K562 (cell line): ENCODE data around the gene RBM17. TPM values are rescaled to one million over a fixed set of nuclear protein-coding genes. Genes with fewer than 3 reads are reported as not detected.

ENCODE experiments used
- ATAC-seq: fragments of 200-7000 bp; cut with Tn5 transposase; 3 replicates; pipeline ENCODE4 v1.9.1; 2020; ENCODE audit warnings: moderate library complexity
- BruUV-seq: library from RNA; stranded (reverse); fragments of 400-500 nt; replicated peaks from 2 replicates; lab custom pipeline; 2021; lab: Mats Ljungman, UMichigan
- CTCF ChIA-PET: fragments of 300-600 bp; formaldehyde crosslinking; extraction: SDS; loops from one replicate; lab custom pipeline; 2021; ENCODE audit warnings: low intra/inter-chr PET ratio; lab: Yijun Ruan, JAX
- POLR2A ChIA-PET: fragments of 300-600, 350-650 bp; sonication (Branson Sonifier 250); formaldehyde crosslinking; extraction: SDS; loops from one replicate; lab custom pipeline; 2021; ENCODE audit warnings: antibody characterized with exemption, inconsistent platforms; lab: Yijun Ruan, JAX
- DNase-seq, 4 experiments: peaks; one replicate each; pipeline versions ENCODE4 v3.0.0 to v3.0.0-alpha.2; 2011 to 2018; ENCODE audit warnings: low spot score in 3 of 4, mixed read lengths in 3 of 4; ENCODE audit errors: extremely low read depth in 1 of 4
- FAIRE-seq: peaks from 2 replicates; lab custom pipeline; 2011; peaks lifted over from hg19 to GRCh38; lab: Jason Lieb, UNC
- H2AFZ ChIP-seq: 2 replicates; pipeline ENCODE4 v1.6.0; 2011; ENCODE audit warnings: low read depth, low read length, control low read depth, inconsistent platforms
- H3K27ac ChIP-seq: fragments of 200-600 bp; 3 replicates; pipeline ENCODE4 v1.8.0; 2011; ENCODE audit warnings: low read depth, mild to moderate bottlenecking, control low read depth, inconsistent platforms, low read length, moderate library complexity, mixed read lengths; ENCODE audit errors: extremely low read depth
- H3K27me3 ChIP-seq, 2 experiments: fragments of 300-600 bp in 1 of 2; 2 replicates in 1 of 2; 3 replicates in 1 of 2; pipeline versions ENCODE4 v1.6.0 to v1.8.0; 2011; ENCODE audit warnings: inconsistent platforms in 2 of 2, low read length in 2 of 2, mild to moderate bottlenecking in 1 of 2, mixed read lengths in 1 of 2, moderate library complexity in 1 of 2; ENCODE audit not compliant: control insufficient read depth in 2 of 2, insufficient read depth in 2 of 2
- H3K36me3 ChIP-seq: fragments of 300-600 bp; 3 replicates; pipeline ENCODE4 v1.8.0; 2011; ENCODE audit warnings: mild to moderate bottlenecking, low read length, inconsistent platforms; ENCODE audit not compliant: control insufficient read depth, insufficient read depth
- H3K4me1 ChIP-seq, 2 experiments: fragments of 200-600 bp in 1 of 2; replicated peaks in 1 of 2; 2 replicates in 1 of 2; 3 replicates in 1 of 2; pipeline versions ENCODE4 v1.5.1 to v1.8.0; 2011; ENCODE audit warnings: inconsistent platforms in 2 of 2, low read length in 2 of 2, mild to moderate bottlenecking in 1 of 2, mixed read lengths in 1 of 2, moderate library complexity in 1 of 2; ENCODE audit not compliant: control insufficient read depth in 2 of 2, insufficient read depth in 2 of 2
- H3K4me2 ChIP-seq: 2 replicates; pipeline ENCODE4 v1.6.1; 2011; ENCODE audit warnings: low read length, control low read depth, inconsistent platforms, mixed read lengths; ENCODE audit not compliant: insufficient read depth
- H3K4me3 ChIP-seq: fragments of 200-600 bp; sonication (generic), shearing (Covaris generic); 2 replicates; pipeline ENCODE4 v1.5.1; 2016; ENCODE audit warnings: control low read depth, inconsistent platforms
- H3K79me2 ChIP-seq: fragments of 200-600 bp; 3 replicates; pipeline ENCODE4 v1.8.0; 2011; ENCODE audit warnings: low read length, inconsistent platforms; ENCODE audit not compliant: control insufficient read depth, insufficient read depth
- H3K9ac ChIP-seq, 2 experiments: 2 replicates each; pipeline versions ENCODE4 v1.6.0 to v1.6.1; 2011; ENCODE audit warnings: low read depth in 2 of 2, low read length in 2 of 2, control low read depth in 1 of 2, inconsistent platforms in 1 of 2, mild to moderate bottlenecking in 1 of 2, mixed read lengths in 1 of 2; ENCODE audit not compliant: insufficient read depth in 1 of 2
- H3K9me1 ChIP-seq: one replicate; pipeline ENCODE4 v1.6.0; 2011; ENCODE audit warnings: inconsistent platforms, mild to moderate bottlenecking, low read length, moderate library complexity; ENCODE audit not compliant: control insufficient read depth, insufficient read depth
- H3K9me3 ChIP-seq: replicated peaks from 2 replicates; pipeline ENCODE4 v1.5.1; 2011; ENCODE audit warnings: low read depth, low read length, inconsistent platforms; ENCODE audit not compliant: control insufficient read depth, insufficient read depth
- H4K20me1 ChIP-seq: replicated peaks from 2 replicates; pipeline ENCODE4 v1.6.1; 2011; ENCODE audit warnings: low read length, inconsistent platforms, mixed read lengths; ENCODE audit not compliant: control insufficient read depth, insufficient read depth
- E2F8 ChIP-seq: fragments of 450-650 bp; IDR thresholded peaks from 2 replicates; pipeline ENCODE4 v1.7.1; 2018; ENCODE audit warnings: mild to moderate bottlenecking, low read depth; ENCODE audit not compliant: partially characterized antibody
- IRF2 ChIP-seq: sonication (generic); formaldehyde crosslinking; IDR thresholded peaks from 2 replicates; pipeline ENCODE4 v1.8.1; 2022; ENCODE audit warnings: mild to moderate bottlenecking, missing genetic modification reagents
- LEF1 ChIP-seq: fragments of 450-650 bp; IDR thresholded peaks from 2 replicates; pipeline ENCODE4 v1.6.1; 2016; ENCODE audit warnings: mild to moderate bottlenecking
- MEF2A ChIP-seq: IDR thresholded peaks from 2 replicates; pipeline ENCODE4 v1.6.1; 2011; ENCODE audit warnings: low read depth, mild to moderate bottlenecking, low read length, moderate library complexity; ENCODE audit not compliant: control insufficient read depth
- PRMT5 ChIP-seq: sonication (generic); formaldehyde crosslinking; IDR thresholded peaks from 2 replicates; pipeline ENCODE4 v1.5.0; 2020; ENCODE audit warnings: missing genetic modification reagents
- PTBP1 ChIP-seq: fragments of 200-400 bp; formaldehyde crosslinking; IDR thresholded peaks from 2 replicates; pipeline ENCODE4 v1.6.1; 2017; ENCODE audit warnings: low read depth, low read length
- RBM34 ChIP-seq: fragments of 200-400 bp; formaldehyde crosslinking; IDR thresholded peaks from 2 replicates; pipeline ENCODE4 v1.6.1; 2018; ENCODE audit warnings: low read length, borderline replicate concordance; ENCODE audit not compliant: insufficient read depth
- SLC30A9 ChIP-seq: fragments of 250-450 bp; sonication (Bioruptor Pico); IDR thresholded peaks from 2 replicates; pipeline ENCODE4 v1.8.0; 2022; ENCODE audit warnings: mild to moderate bottlenecking, moderate library complexity
- SMARCE1 ChIP-seq: fragments of 450-650 bp; IDR thresholded peaks from 2 replicates; pipeline ENCODE4 v1.7.1; 2016; ENCODE audit warnings: mild to moderate bottlenecking
- SRSF1 ChIP-seq: fragments of 200-400 bp; formaldehyde crosslinking; IDR thresholded peaks from 2 replicates; pipeline ENCODE4 v1.6.1; 2017; ENCODE audit warnings: mild to moderate bottlenecking, low read depth, low read length, moderate library complexity
- STAT5B ChIP-seq: fragments of 250-450 bp; sonication (Bioruptor Pico); IDR thresholded peaks from 2 replicates; pipeline ENCODE4 v1.8.0; 2021; ENCODE audit warnings: mild to moderate bottlenecking, inconsistent platforms
- ZNF175 ChIP-seq: fragments of 200-800 bp; sonication (Bioruptor generic); IDR thresholded peaks from 2 replicates; pipeline ENCODE4 v1.6.1; 2016; ENCODE audit warnings: low read depth, mild to moderate bottlenecking, missing genetic modification characterization, missing compliant biosample characterization
- ZNF197 ChIP-seq: fragments of 200-800 bp; sonication (Bioruptor generic); IDR thresholded peaks from 2 replicates; pipeline ENCODE4 v1.6.1; 2016; ENCODE audit warnings: low read depth, missing genetic modification characterization, missing compliant biosample characterization
- WGBS: fragments of 100-300 bp; shearing (Covaris generic); methylation state at CpG from one replicate; pipeline ENCODE4 v1.1.6; 2016; ENCODE audit warnings: low coverage, mixed read lengths; ENCODE audit not compliant: insufficient coverage; ENCODE audit errors: missing lambda C conversion rate; 5-methylcytosine and 5-hydroxymethylcytosine counted together
- in situ Hi-C: fragments of 300-500 bp; cut with MboI; formaldehyde crosslinking; loops from 4 replicates; pipeline ENCODE4 v1.15.0; 2018; ENCODE audit warnings: inconsistent platforms, mixed read lengths
- intact Hi-C: fragments of 100-400 bp; cut with micrococcal nuclease; formaldehyde crosslinking; loops from 2 replicates; pipeline ENCODE4 v1.14.2; 2022
- polyA plus RNA-seq, 8 experiments: library from polyadenylated mRNA; depleted of rRNA in 4 of 8; stranded (reverse) in 5 of 8; unstranded in 3 of 8; fragments of >200 nt; fragmentation: Nextera tagmentation in 2 of 8; fragmentation: Illumina TruSeq in 1 of 8; extraction: Ambion mirVana in 2 of 8; extraction: Trizol in 1 of 8; gene quantifications; 2 replicates each; pipeline versions ENCODE4 v1.2.1 to v1.2.3, GENCODE V29; 2011 to 2014; ENCODE audit warnings: inconsistent platforms in 1 of 8, missing spikeins in 1 of 8
- total RNA-seq, 7 experiments: library from RNA; depleted of rRNA in 6 of 7; stranded (reverse); fragments of >200 nt in 6 of 7; fragmentation: Illumina TruSeq in 2 of 7; extraction: Trizol in 2 of 7; gene quantifications; 2 replicates each; pipeline versions ENCODE4 v1.2.1 to v1.2.3, GENCODE V29; 2011 to 2021; ENCODE audit warnings: low replicate concordance in 1 of 7
- TF ChIP-seq, protein P1 (sequence below), 2 experiments: fragments of 450-650 bp in 1 of 2; IDR thresholded peaks; 2 replicates each; pipeline ENCODE4 v1.6.1; 2011 to 2017; ENCODE audit warnings: low read depth in 2 of 2, antibody characterized with exemption in 1 of 2, borderline replicate concordance in 1 of 2, low read length in 1 of 2, mild to moderate bottlenecking in 1 of 2, mixed read lengths in 1 of 2; ENCODE audit not compliant: control insufficient read depth in 1 of 2
- TF ChIP-seq, protein P2 (sequence below): fragments of 250-450 bp; sonication (Bioruptor Pico); IDR thresholded peaks from 2 replicates; pipeline ENCODE4 v1.4.0; 2020; ENCODE audit warnings: mild to moderate bottlenecking, moderate library complexity, borderline replicate concordance

Gene RBM17
- total and polyA plus RNA-seq, 9 of the 15 experiments (the other 6 are each of a cell fraction or from before 2014, with no cell fraction given) = 23.6 to 217 (median 124) TPM

- Histone ChIP-seq H3K79me2 (no peaks in the 10 kb centered on the region), H3K9me3 (no peaks in the 10 kb centered on the region), H3K27ac (no peak overlapping the region), H3K9ac (no peak overlapping the region), H2AFZ (no peak overlapping the region), H3K9me1 (no peaks in the 10 kb centered on the region), H3K27me3 (peaks cover 0 to 16% of the 10 kb centered on the region in 2 experiments; a peak in 2 of 5 replicates), H3K4me2 (no peak overlapping the region), H3K4me3 (no peak overlapping the region), H3K4me1 (peaks cover 9 to 12% of the 10 kb centered on the region in 2 experiments), H4K20me1 (no peaks in the 10 kb centered on the region), H3K36me3 (no peaks in the 10 kb centered on the region)
- ATAC-seq (no peak), FAIRE-seq (no peak), DNase-seq (no peak)
- intact Hi-C loops = no loop called here
- ChIA-PET CTCF (no interaction called here), POLR2A (interaction anchor here (1.0 kb wide), 1 partner anchor 18 kb away, joined by 4 read pairs; no protein-coding TSS in a partner anchor)
- in situ Hi-C loops = no loop called here
- 41% methylated on average over 4 of the region's 4 CpGs for WGBS
- no TSS peak for BruUV-seq
- TF ChIP-seq STAT5B (CRISPR knock-in tag) (no peak), PRMT5 (CRISPR knock-in tag) (no peak), IRF2 (CRISPR knock-in tag) (no peak), MEF2A (no peak), SRSF1 (no peak), RBM34 (no peak), LEF1 (no peak), SMARCE1 (no peak), PTBP1 (no peak), ZNF197 (CRISPR knock-in tag) (no peak), E2F8 (no peak), SLC30A9 (CRISPR knock-in tag) (no peak), ZNF175 (CRISPR knock-in tag) (no peak)
- TF ChIP-seq, protein P1, sequence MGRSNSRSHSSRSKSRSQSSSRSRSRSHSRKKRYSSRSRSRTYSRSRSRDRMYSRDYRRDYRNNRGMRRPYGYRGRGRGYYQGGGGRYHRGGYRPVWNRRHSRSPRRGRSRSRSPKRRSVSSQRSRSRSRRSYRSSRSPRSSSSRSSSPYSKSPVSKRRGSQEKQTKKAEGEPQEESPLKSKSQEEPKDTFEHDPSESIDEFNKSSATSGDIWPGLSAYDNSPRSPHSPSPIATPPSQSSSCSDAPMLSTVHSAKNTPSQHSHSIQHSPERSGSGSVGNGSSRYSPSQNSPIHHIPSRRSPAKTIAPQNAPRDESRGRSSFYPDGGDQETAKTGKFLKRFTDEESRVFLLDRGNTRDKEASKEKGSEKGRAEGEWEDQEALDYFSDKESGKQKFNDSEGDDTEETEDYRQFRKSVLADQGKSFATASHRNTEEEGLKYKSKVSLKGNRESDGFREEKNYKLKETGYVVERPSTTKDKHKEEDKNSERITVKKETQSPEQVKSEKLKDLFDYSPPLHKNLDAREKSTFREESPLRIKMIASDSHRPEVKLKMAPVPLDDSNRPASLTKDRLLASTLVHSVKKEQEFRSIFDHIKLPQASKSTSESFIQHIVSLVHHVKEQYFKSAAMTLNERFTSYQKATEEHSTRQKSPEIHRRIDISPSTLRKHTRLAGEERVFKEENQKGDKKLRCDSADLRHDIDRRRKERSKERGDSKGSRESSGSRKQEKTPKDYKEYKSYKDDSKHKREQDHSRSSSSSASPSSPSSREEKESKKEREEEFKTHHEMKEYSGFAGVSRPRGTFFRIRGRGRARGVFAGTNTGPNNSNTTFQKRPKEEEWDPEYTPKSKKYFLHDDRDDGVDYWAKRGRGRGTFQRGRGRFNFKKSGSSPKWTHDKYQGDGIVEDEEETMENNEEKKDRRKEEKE (IDR thresholded peaks at IDR 0.05; ENCODE audit: borderline replicate concordance in 1 of 2, control insufficient read depth in 1 of 2, low read depth in 2 of 2, low read length in 1 of 2) = no peak
- TF ChIP-seq, protein P2, sequence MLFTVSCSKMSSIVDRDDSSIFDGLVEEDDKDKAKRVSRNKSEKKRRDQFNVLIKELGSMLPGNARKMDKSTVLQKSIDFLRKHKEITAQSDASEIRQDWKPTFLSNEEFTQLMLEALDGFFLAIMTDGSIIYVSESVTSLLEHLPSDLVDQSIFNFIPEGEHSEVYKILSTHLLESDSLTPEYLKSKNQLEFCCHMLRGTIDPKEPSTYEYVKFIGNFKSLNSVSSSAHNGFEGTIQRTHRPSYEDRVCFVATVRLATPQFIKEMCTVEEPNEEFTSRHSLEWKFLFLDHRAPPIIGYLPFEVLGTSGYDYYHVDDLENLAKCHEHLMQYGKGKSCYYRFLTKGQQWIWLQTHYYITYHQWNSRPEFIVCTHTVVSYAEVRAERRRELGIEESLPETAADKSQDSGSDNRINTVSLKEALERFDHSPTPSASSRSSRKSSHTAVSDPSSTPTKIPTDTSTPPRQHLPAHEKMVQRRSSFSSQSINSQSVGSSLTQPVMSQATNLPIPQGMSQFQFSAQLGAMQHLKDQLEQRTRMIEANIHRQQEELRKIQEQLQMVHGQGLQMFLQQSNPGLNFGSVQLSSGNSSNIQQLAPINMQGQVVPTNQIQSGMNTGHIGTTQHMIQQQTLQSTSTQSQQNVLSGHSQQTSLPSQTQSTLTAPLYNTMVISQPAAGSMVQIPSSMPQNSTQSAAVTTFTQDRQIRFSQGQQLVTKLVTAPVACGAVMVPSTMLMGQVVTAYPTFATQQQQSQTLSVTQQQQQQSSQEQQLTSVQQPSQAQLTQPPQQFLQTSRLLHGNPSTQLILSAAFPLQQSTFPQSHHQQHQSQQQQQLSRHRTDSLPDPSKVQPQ (CRISPR knock-in tag) = no peak
Measured at GRCh38 chr10:6055929-6056328, 32.9 kb upstream of the RBM17 start.
